GM12878 (cell line): Measurements from ENCODE around the gene TXNDC8.

Experiments
- CEBPZ ChIP-seq: fragments of 150-350 bp; IDR thresholded peaks from 2 replicates; pipeline ENCODE4 v1.6.1; 2016; ENCODE audit warnings: low read depth, low read length
- CREB1 ChIP-seq: IDR thresholded peaks from 2 replicates; pipeline ENCODE4 v1.6.1; 2012; ENCODE audit warnings: low read depth, mild to moderate bottlenecking, inconsistent platforms
- HCFC1 ChIP-seq: fragments of 150-350 bp; IDR thresholded peaks from 2 replicates; pipeline ENCODE4 v1.6.1; 2014; ENCODE audit warnings: low read length
- NBN ChIP-seq: fragments of 450-650 bp; IDR thresholded peaks from 2 replicates; pipeline ENCODE4 v1.6.1; 2016
- POLR2AphosphoS5 ChIP-seq: IDR thresholded peaks from 2 replicates; pipeline ENCODE4 v1.6.1; 2011; ENCODE audit warnings: mild to moderate bottlenecking, low read length, inconsistent platforms
- ZNF384 ChIP-seq: IDR thresholded peaks from 2 replicates; pipeline ENCODE4 v1.6.1; 2012; ENCODE audit warnings: low read depth, mild to moderate bottlenecking, low read length, improper control_type of control experiment, borderline replicate concordance

GRCh38 chr9:110266795-110267194 is 70.9 kb downstream of the TXNDC8 start:
- TF ChIP-seq NBN (no peak), POLR2AphosphoS5 (no peak), ZNF384 (no peak), HCFC1 (no peak), CREB1 (no peak), CEBPZ (no peak)
